Daoy (cell line): Measurements from ENCODE around the gene IL23A. TPM values are rescaled to one million over a fixed set of nuclear protein-coding genes. Genes with fewer than 3 reads are reported as not detected.
"Not testable (repeated sequence)": the region's sequence is repeated elsewhere in the genome, so short reads cannot be mapped to it uniquely, and the experiment has no call there.

ENCODE experiments used
- DNase-seq: peaks from one replicate; pipeline ENCODE4 v3.0.0-alpha.2; 2015; ENCODE audit warnings: low read depth
- total RNA-seq: library from RNA; depleted of rRNA; stranded (reverse); fragments of >200 nt; shearing (Covaris generic); gene quantifications from 2 replicates; pipeline ENCODE4 v1.2.3, GENCODE V29; 2014

The IL23A gene
- total RNA-seq, 1 experiment from 2014 or later, result 1.1 TPM

- no peak for DNase-seq
Observed at GRCh38 chr12:56326126-56326525, 12.6 kb upstream of the IL23A start.

DNA sequence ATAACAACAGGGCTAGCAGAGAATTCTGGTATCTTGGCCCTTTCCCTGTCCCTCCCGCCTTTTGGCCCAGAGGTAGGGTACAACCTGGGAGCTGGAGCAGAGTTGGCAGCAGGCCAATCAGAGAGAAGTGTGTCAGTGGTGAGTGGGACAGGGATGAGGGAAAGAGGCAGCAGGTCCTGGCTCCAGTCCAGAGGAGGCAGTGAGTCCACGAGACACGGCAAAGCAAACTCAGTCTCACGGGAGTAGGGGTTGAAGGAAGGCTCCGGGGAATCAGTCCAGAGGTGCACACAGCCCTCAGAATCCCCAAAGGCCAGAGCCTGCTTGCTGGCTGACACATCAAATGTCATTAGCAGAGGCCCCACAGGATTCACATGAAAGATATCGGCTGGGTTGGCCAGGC is 12.2 kb upstream of the IL23A start:
- peak; percentile 22 for DNase-seq

DNA sequence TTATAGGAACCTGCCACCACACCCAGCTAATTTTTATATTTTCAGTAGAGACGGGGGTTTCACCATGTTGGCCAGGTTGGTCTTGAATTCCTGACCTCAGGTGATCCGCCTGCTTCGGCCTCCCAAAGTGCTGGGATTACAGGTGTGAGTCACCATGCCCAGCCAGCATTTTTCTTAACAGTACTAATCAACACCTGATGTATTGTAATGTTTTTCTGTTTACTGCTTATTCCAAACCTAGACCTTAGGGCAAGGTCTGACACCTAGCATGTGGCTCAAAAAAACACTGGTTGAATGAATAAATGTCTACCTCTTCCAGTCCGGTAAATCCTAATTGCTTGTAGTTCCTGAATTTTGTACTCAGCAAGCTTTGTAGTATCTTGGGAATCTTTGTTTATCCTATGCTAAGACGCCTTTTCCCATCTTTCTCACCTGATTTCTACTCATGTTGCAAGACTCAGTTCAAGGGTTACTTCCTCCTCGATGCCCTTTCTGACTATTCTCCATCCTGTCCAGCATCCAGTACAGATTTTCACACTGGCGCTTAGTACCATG is 7.7 kb upstream of the IL23A start:
- DNase-seq, result no peak

GRCh38 chr12:56332512-56333196 is 6.0 kb upstream of the IL23A start:
- DNase-seq, result no peak

DNA sequence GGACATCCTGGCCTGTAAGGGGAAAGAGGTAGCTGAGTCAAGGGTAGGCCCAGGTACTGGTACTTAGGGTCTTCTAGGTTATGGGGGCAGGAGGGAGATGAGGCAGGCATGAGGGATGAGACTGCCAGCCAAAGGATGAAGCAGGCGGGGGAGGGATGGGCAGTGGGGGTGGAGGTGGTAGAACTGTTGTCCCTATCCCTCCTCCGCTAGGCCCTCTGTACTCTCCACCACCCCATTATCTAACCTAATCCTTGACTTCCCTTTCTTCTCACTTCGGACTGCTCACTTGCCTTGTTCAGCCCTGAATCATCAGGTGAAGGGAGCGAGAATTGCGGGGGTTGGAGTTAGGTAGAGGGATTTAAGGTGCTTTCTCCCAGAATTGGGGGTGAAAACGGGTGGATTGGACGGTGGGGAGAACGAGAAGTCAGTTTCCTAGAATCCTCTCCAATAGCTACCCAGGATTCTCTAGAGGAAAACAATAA is 5.4 kb upstream of the IL23A start:
- no peak for DNase-seq

DNA sequence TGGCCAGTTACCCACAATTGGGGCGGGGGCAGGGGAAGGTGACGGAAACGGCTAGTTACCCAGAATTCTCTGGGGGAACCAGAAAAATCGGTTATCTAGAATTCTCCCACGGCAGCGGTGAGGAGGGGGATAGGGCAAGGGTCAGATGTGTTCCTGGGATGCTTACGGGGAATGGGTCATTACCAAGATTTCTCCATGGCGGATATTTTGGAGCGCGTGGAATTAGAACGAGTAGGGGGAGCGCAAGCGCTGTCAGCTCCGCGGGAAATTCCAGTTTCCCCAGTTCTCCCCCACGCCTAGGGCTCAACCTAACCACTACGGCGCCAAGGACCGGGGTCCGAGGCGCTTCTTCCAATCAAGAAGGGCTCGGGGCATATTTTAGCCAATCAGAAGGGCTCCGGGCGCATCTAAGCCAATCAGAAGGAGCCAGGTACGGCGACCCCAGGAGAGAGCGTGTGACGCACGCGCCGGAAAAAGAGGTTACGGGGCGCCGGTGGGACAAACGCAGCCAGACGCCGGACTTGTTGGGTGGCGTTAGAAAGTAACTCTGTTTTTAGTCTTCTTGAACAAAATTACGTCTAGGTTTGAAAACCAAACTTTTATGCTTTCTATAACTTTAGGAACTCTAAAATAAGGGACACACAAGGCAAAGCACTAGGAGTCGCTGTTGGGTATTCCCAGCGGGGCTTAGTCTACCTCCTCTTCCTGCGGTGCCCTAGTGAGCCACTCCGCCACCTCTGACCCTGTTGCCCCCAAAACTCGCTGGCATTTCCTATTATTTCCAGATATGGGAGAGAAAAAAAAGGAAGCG is 4.8 kb upstream of the IL23A start, which contains the start of gene PAN2:
Gene PAN2, minus strand, starts transcription at position 322 of the 811 bp plus-strand sequence. CDS start 906 bp downstream, outside the sequence.
- DNase-seq, result peak; percentile 98

- DNase-seq, result no peak
Observed at GRCh38 chr12:56334490-56334793, 4.2 kb upstream of the IL23A start.

DNA sequence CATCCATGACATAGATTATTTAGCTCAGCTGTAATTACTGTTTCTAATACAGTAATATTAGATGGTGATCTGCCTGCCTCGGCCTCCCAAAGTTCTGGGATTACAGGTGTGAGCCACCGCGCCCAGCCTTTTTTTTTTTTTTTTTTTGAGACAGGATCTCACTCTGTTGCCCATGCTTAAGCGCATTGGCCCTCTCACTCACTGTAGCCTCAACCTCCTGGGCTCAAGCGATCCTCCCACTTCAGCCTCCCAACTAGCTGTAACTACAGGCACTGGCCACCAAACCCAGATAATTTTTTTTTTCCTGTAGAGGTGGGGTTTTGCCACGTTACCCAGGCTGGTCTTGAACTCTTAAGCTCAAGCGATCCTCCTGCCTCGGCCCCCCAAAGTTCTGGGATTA is 3.2 kb upstream of the IL23A start:
- not testable (repeated sequence) for DNase-seq

- no peak for DNase-seq
Observed at GRCh38 chr12:56336361-56337167, 2.1 kb upstream of the IL23A start.

GRCh38 chr12:56337753-56338251 is 882 bp upstream of the IL23A start:
- no peak for DNase-seq

GRCh38 chr12:56339158-56339422 is 406 bp downstream of the IL23A start:
- no peak for DNase-seq

GRCh38 chr12:56341616-56342015 is 2.9 kb downstream of the IL23A start:
- no peak for DNase-seq

DNA sequence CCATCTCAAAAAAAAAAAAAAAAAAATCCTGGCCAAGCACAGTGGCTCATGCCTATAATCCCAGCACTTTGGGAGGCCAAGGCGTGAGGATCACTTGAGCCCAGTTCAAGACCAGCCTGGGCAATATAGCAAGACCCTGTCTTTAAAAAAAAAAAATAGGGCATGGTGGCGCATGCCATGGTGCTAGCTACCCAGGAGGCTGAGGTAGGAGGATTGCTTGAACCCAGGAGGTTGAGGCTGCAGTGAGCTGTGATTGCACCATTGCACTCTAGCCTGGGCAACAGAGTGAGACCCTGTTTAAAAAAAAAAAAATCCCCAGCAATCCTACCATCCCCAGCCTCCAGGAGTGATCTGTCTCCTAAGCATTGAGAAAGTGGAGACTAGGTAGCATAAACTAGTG is 3.6 kb downstream of the IL23A start:
- DNase-seq, result not testable (repeated sequence)

DNA sequence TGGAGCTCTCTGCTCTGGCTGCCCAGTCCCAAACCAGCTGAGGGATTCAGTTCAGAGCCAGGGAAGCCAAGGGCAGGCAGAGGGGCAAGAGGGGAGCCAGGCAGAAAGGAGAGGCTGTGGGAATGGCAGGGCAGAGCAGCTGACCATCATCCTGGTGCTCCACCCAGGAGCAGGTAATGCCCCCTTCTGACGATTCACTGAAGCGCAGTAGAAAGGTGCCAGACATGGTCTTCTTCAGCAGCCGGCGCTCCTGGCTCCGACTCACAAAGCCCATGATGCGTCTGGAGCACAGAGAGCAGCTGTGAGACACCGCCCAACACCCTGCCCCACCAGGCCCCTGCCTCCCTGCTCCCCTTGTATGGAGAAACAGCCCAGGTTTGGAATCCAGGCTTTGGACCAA is 8.0 kb downstream of the IL23A start:
- no peak for DNase-seq

GRCh38 chr12:56347255-56347654 is 8.6 kb downstream of the IL23A start:
- DNase-seq, result not testable (repeated sequence)

- no peak for DNase-seq
Observed at GRCh38 chr12:56348776-56349175, 10.1 kb downstream of the IL23A start.

DNA sequence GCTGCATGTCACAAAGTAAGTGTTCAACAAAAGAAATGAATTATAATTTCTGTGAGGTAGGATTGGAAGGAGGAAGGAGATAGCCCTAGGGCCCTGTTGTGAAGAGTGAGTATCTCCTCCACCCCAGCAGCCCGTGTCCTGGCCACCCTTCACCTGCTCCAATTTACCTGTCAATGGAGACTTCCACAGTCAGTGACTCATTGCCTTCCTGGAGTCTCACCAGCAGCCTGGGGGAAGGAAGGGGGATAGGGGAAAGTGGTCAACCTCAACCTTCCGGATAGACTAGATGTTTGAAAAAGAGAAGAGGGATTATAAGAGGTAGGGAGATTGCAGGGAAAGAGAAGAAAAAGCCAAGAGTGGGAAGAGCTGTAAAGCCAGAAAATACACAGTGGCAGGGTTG is 12.0 kb downstream of the IL23A start:
- no peak for DNase-seq

DNA sequence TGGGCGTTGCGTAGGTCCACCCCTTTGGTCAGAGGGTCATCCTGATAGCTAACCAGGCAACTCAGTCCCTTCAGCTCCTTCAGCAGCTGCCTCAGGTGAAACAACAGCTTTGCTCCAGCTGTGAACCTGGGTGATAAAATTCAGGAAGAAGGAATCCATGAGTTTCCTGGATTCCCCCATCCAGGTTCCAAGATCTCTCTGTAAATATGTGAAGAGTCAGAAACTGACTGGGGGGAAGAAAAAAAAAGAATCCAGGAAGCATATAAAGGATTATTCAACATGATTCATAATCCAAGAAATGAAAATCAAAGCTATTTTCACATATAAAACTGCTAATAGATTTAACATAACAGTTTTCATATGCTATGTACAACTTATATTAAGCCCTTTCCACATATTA is 12.6 kb downstream of the IL23A start:
- DNase-seq, result no peak

GRCh38 chr12:56358836-56359532 is 20.3 kb downstream of the IL23A start:
- DNase-seq, result no peak

DNA sequence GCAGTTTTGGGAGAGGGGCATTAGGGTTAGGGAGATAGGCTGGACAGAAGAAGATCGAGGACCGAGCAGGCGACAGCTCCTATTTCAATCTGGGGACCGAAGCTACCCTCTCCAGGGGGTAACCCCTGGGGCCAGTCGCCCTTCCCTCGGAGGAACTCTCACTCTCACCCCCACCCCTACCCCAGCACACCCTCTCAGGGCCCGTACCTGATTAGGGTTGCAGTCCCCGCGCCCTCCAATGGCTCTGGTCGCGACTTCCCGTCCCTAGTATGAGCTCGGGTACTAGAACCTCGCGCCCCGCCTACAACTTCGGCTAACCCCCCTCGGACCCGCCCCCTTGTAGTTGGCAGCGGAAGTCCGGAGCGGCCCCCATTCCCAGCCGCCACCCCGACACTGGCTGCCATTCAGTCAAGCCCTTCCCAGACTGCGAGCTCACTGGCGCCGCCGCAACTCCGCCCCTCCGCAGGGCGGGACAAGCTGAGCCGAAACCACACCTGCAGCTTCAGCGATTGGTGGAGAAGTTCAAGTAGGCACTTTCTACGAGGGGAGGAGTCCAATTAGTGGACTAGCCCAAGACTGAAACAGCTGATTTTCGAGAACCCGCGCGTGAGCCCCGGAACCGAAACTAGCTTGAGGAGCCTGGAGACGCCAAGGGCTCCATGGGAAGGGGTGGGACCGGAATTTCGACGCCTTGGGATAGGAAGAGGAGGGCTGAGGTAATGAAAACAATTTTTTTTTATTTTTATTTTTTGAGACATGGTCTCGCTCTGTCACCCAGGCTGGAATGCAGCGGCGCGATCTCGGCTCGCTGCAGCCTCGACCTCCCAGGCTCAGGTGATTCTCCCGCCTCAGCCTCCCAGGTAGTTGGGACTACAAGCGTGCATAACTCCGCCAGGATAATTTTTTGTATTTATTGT is 21.4 kb downstream of the IL23A start, which contains the start of gene STAT2:
Gene STAT2, minus strand, starts transcription at position 257 of the 917 bp plus-strand sequence. CDS start 3,536 bp downstream, outside the sequence.
- peak; percentile 100 for DNase-seq
